HepG2 (cell line): ENCODE measurements around the gene COL5A2. TPM values are rescaled to one million over a fixed set of nuclear protein-coding genes. Genes with fewer than 3 reads are reported as not detected.

ENCODE experiments used
- ATAC-seq: fragments of 200-7000 bp; cut with Tn5 transposase; 3 replicates; pipeline ENCODE4 v1.9.1; 2020; ENCODE audit warnings: mild to moderate bottlenecking, moderate library complexity
- BruUV-seq: library from RNA; stranded (reverse); fragments of 400-500 nt; replicated peaks from 2 replicates; lab custom pipeline; 2021; lab: Mats Ljungman, UMichigan
- CTCF ChIA-PET: fragments of 300-600 bp; formaldehyde crosslinking; extraction: SDS; loops from one replicate; lab custom pipeline; 2021; ENCODE audit warnings: low total read pairs, inconsistent platforms, low intra/inter-chr PET ratio; lab: Yijun Ruan, JAX
- POLR2A ChIA-PET: fragments of 350-600 bp; sonication (Branson Sonifier 250); formaldehyde crosslinking; loops from one replicate; lab custom pipeline; 2020; ENCODE audit warnings: antibody characterized with exemption, inconsistent platforms; lab: Yijun Ruan, JAX
- DNase-seq: peaks from one replicate; pipeline ENCODE4 v3.0.0-alpha.2; 2015; ENCODE audit warnings: low spot score
- FAIRE-seq: peaks from 3 replicates; lab custom pipeline; 2011; peaks lifted over from hg19 to GRCh38; lab: Jason Lieb, UNC
- H2AFZ ChIP-seq: one replicate; pipeline ENCODE4 v1.6.1; 2011; ENCODE audit warnings: low read length, inconsistent platforms
- H3K27ac ChIP-seq: fragments of 300-600 bp; 3 replicates; pipeline ENCODE4 v1.8.0; 2011; ENCODE audit warnings: mixed run types, mild to moderate bottlenecking, mixed read lengths, low read length, inconsistent platforms; ENCODE audit not compliant: insufficient read depth; ENCODE audit errors: extremely low read length
- H3K27me3 ChIP-seq, 2 experiments: fragments of 200-600 bp in 1 of 2; 2 replicates in 1 of 2; 3 replicates in 1 of 2; pipeline versions ENCODE4 v1.6.0 to v1.8.0; 2011; ENCODE audit warnings: low read length in 2 of 2, mild to moderate bottlenecking in 2 of 2, moderate library complexity in 2 of 2, inconsistent platforms in 1 of 2; ENCODE audit not compliant: insufficient read depth in 2 of 2, control insufficient read depth in 1 of 2
- H3K36me3 ChIP-seq, 2 experiments: fragments of 200-600 bp in 1 of 2; replicated peaks in 1 of 2; 2 replicates in 1 of 2; 3 replicates in 1 of 2; pipeline versions ENCODE4 v1.5.1 to v1.8.0; 2011; ENCODE audit warnings: low read length in 2 of 2, inconsistent platforms in 1 of 2; ENCODE audit not compliant: insufficient read depth in 2 of 2, control insufficient read depth in 1 of 2
- H3K4me1 ChIP-seq: 2 replicates; pipeline ENCODE4 v1.5.1; 2012; ENCODE audit warnings: low read length, inconsistent platforms; ENCODE audit not compliant: insufficient read depth
- H3K4me2 ChIP-seq: 2 replicates; pipeline ENCODE4 v1.6.0; 2011; ENCODE audit warnings: low read depth, low read length, inconsistent platforms
- H3K4me3 ChIP-seq, 3 experiments: fragments of 200-600 bp in 1 of 3; sonication (generic), shearing (Covaris generic) in 1 of 3; replicated peaks in 1 of 3; 2 replicates each; pipeline ENCODE4 v1.5.1; 2011 to 2016; ENCODE audit warnings: low read length in 3 of 3, inconsistent platforms in 2 of 3, low read depth in 2 of 3, mild to moderate bottlenecking in 2 of 3, control low read depth in 1 of 3, mixed read lengths in 1 of 3; ENCODE audit not compliant: insufficient read depth in 1 of 3
- H3K79me2 ChIP-seq: one replicate; pipeline ENCODE4 v1.6.1; 2011; ENCODE audit warnings: low read length, inconsistent platforms; ENCODE audit not compliant: insufficient read depth
- H3K9ac ChIP-seq: 2 replicates; pipeline ENCODE4 v1.6.0; 2011; ENCODE audit warnings: mild to moderate bottlenecking, low read depth, low read length, inconsistent platforms; ENCODE audit not compliant: insufficient read depth
- H3K9me3 ChIP-seq: 2 replicates; pipeline ENCODE4 v1.5.1; 2012; ENCODE audit warnings: mild to moderate bottlenecking, low read length
- H4K20me1 ChIP-seq: 2 replicates; pipeline ENCODE4 v1.6.0; 2011; ENCODE audit warnings: inconsistent platforms, mild to moderate bottlenecking, low read length, moderate library complexity; ENCODE audit not compliant: insufficient read depth
- CAMTA2 ChIP-seq: sonication (generic); formaldehyde crosslinking; IDR thresholded peaks from 2 replicates; pipeline ENCODE4 v1.4.0; 2020; ENCODE audit warnings: mild to moderate bottlenecking, missing genetic modification reagents, borderline replicate concordance
- ERF ChIP-seq: IDR thresholded peaks from 2 replicates; pipeline ENCODE4 v1.6.1; 2018; ENCODE audit warnings: missing biosample characterization, missing genetic modification reagents
- KDM2A ChIP-seq: sonication (generic); formaldehyde crosslinking; IDR thresholded peaks from 2 replicates; pipeline ENCODE4 v1.4.0; 2020; ENCODE audit warnings: low read depth, missing genetic modification reagents, borderline replicate concordance
- MAFG ChIP-seq: sonication (generic); formaldehyde crosslinking; IDR thresholded peaks from 2 replicates; pipeline ENCODE4 v1.5.1; 2020; ENCODE audit warnings: mild to moderate bottlenecking, missing genetic modification reagents
- MZF1 ChIP-seq: sonication (generic); formaldehyde crosslinking; IDR thresholded peaks from 2 replicates; pipeline ENCODE4 v1.8.1; 2023; ENCODE audit warnings: mild to moderate bottlenecking, missing genetic modification reagents, borderline replicate concordance
- NFKB2 ChIP-seq: sonication (generic); formaldehyde crosslinking; IDR thresholded peaks from 2 replicates; pipeline ENCODE4 v1.4.0; 2020; ENCODE audit warnings: missing genetic modification reagents, borderline replicate concordance
- NR1H2 ChIP-seq: sonication (generic); formaldehyde crosslinking; IDR thresholded peaks from 2 replicates; pipeline ENCODE4 v1.8.1; 2022; ENCODE audit warnings: low read depth, missing genetic modification reagents, borderline replicate concordance
- PATZ1 ChIP-seq: sonication (generic); formaldehyde crosslinking; IDR thresholded peaks from 2 replicates; pipeline ENCODE4 v1.4.0; 2020; ENCODE audit warnings: missing genetic modification reagents
- ZNF263 ChIP-seq: sonication (generic); formaldehyde crosslinking; IDR thresholded peaks from 2 replicates; pipeline ENCODE4 v1.4.0; 2020; ENCODE audit warnings: missing genetic modification reagents
- ZNF460 ChIP-seq: sonication (generic); formaldehyde crosslinking; IDR thresholded peaks from 2 replicates; pipeline ENCODE4 v1.5.1; 2020; ENCODE audit warnings: missing genetic modification reagents, mild to moderate bottlenecking, borderline replicate concordance
- ZNF615 ChIP-seq: sonication (generic); formaldehyde crosslinking; IDR thresholded peaks from 2 replicates; pipeline ENCODE4 v1.5.0; 2020; ENCODE audit warnings: mild to moderate bottlenecking, missing genetic modification reagents, borderline replicate concordance
- ZNF766 ChIP-seq: sonication (generic); formaldehyde crosslinking; IDR thresholded peaks from 2 replicates; pipeline ENCODE4 v1.5.0; 2020; ENCODE audit warnings: missing genetic modification reagents, borderline replicate concordance
- ZNF816 ChIP-seq: sonication (generic); formaldehyde crosslinking; IDR thresholded peaks from 2 replicates; pipeline ENCODE4 v1.8.0; 2022; ENCODE audit warnings: missing genetic modification reagents, mild to moderate bottlenecking, borderline replicate concordance
- WGBS: methylation state at CpG from one replicate; pipeline ENCODE4 v1.1.6; 2017; ENCODE audit warnings: low lambda C conversion rate; 5-methylcytosine and 5-hydroxymethylcytosine counted together
- in situ Hi-C: cut with HindIII; loops from 2 replicates; pipeline ENCODE4 v1.10.0; 2017; ENCODE audit warnings: low pct_unique_long_range_greater_than_20kb; ENCODE audit not compliant: extremely low pct_ligation_motif_present
- intact Hi-C: fragments of 100-400 bp; cut with micrococcal nuclease; formaldehyde crosslinking; loops from one replicate; pipeline ENCODE4 v1.10.0; 2022; ENCODE audit not compliant: unreplicated experiment
- polyA plus RNA-seq, 8 experiments: library from polyadenylated mRNA; depleted of rRNA in 3 of 8; stranded (reverse) in 7 of 8; unstranded in 1 of 8; fragments of >200 nt; fragmentation: Illumina TruSeq in 4 of 8; extraction: Trizol in 4 of 8; gene quantifications; 2 replicates each; pipeline versions ENCODE4 v1.2.1 to v1.2.3, GENCODE V29; 2011 to 2016; ENCODE audit warnings: low read depth in 4 of 8, missing spikeins in 1 of 8, mixed read lengths in 1 of 8; ENCODE audit not compliant: insufficient read depth in 1 of 8
- total RNA-seq, 5 experiments: library from RNA; depleted of rRNA; stranded (reverse); fragments of >200 nt; fragmentation: Illumina TruSeq; extraction: Trizol; gene quantifications; 2 replicates each; pipeline ENCODE4 v1.2.3, GENCODE V29; 2016; ENCODE audit warnings: low read depth in 1 of 5
- TF ChIP-seq, protein P1 (sequence below): sonication (generic); formaldehyde crosslinking; IDR thresholded peaks from 2 replicates; pipeline ENCODE4 v1.8.0; 2022; ENCODE audit warnings: mild to moderate bottlenecking, missing genetic modification reagents; ENCODE audit not compliant: insufficient replicate concordance

The COL5A2 gene
- total and polyA plus RNA-seq, 2 of the 13 experiments (the other 11 are each of a cell fraction or from before 2014, with no cell fraction given), result 0.83 to 1.5 TPM

DNA sequence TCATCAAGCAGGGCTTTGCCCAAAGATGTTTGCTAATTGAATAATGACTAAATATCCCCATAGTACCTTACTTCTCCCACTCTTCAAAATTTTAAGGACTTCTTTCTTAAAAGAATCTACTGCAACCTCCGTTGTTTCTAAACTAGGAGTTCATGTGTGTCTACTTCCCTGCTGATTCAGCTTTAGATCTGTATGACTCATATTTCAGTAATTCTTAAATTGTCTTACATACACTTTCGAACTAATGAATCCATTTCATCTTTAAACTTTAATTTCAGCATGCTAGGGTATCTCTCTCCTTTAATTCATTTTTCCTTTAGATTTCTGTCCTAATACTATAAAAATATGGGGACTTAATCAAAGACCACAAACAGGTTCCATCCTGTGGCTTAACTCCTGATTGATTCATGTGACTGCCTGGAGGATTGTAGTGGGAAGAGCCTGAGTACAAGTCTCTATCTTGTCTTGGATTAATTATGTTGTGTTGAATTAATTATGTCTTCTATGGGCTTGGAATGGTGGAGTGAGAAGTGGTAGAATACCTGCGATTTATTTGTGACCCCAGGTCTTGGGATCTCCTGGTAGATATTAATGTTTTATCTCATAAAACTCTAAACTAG lies 24.9 kb upstream of the COL5A2 start:
- no peak for DNase-seq
- no peaks in the 10 kb centered on the region for H3K9me3 ChIP-seq
- no peak overlapping the region for H3K4me2 ChIP-seq
- no peaks in the 10 kb centered on the region for H3K4me1 ChIP-seq
- no peak overlapping the region for H3K9ac ChIP-seq
- no peaks in the 10 kb centered on the region for H4K20me1 ChIP-seq
- CTCF ChIA-PET, result no interaction called here
- FAIRE-seq, result no peak
- no peak overlapping the region for H2AFZ ChIP-seq
- WGBS, result 23% methylated on average over 3 of the region's 3 CpGs
- in situ Hi-C loops, result no loop called here
- intact Hi-C loops, result no loop called here
- no peaks in the 10 kb centered on the region for H3K27me3 ChIP-seq
- no peak overlapping the region for H3K27ac ChIP-seq
- no peaks in the 10 kb centered on the region for H3K79me2 ChIP-seq
- no peaks in the 10 kb centered on the region for H3K36me3 ChIP-seq
- no peak overlapping the region for H3K4me3 ChIP-seq
- ATAC-seq, result no peak
- TF ChIP-seq NFKB2 (CRISPR knock-in tag) (no peak), ZNF816 (no peak), MAFG (CRISPR knock-in tag) (no peak), ERF (CRISPR knock-in tag) (no peak), MZF1 (no peak), ZNF766 (no peak), ZNF263 (CRISPR knock-in tag) (no peak), ZNF615 (CRISPR knock-in tag) (no peak), CAMTA2 (CRISPR knock-in tag) (no peak)
- TF ChIP-seq, all 625 proteins: peak for 0
- POLR2A ChIA-PET, result no interaction called here
- BruUV-seq, result no TSS peak

- BruUV-seq, result no TSS peak
- H3K4me2 ChIP-seq, result no peak overlapping the region
- intact Hi-C loops, result no loop called here
- no peak for FAIRE-seq
- H4K20me1 ChIP-seq, result no peaks in the 10 kb centered on the region
- no peak for TF ChIP-seq ZNF460 (CRISPR knock-in tag)
- no peak for TF ChIP-seq PATZ1 (CRISPR knock-in tag)
- no peak for TF ChIP-seq NR1H2 (CRISPR knock-in tag)
- TF ChIP-seq, protein P1, sequence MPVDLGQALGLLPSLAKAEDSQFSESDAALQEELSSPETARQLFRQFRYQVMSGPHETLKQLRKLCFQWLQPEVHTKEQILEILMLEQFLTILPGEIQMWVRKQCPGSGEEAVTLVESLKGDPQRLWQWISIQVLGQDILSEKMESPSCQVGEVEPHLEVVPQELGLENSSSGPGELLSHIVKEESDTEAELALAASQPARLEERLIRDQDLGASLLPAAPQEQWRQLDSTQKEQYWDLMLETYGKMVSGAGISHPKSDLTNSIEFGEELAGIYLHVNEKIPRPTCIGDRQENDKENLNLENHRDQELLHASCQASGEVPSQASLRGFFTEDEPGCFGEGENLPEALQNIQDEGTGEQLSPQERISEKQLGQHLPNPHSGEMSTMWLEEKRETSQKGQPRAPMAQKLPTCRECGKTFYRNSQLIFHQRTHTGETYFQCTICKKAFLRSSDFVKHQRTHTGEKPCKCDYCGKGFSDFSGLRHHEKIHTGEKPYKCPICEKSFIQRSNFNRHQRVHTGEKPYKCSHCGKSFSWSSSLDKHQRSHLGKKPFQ (CRISPR knock-in tag), result no peak
- TF ChIP-seq KDM2A (CRISPR knock-in tag), result no peak
- ChIA-PET CTCF (no interaction called here), POLR2A (no interaction called here)
- H2AFZ ChIP-seq, result no peak overlapping the region
- no peak for ATAC-seq
- H3K27me3 ChIP-seq, result no peaks in the 10 kb centered on the region
- H3K9me3 ChIP-seq, result no peaks in the 10 kb centered on the region
- no peak overlapping the region for H3K4me3 ChIP-seq
- H3K4me1 ChIP-seq, result no peaks in the 10 kb centered on the region
- in situ Hi-C loops, result no loop called here
- 23% methylated on average over 4 of the region's 4 CpGs for WGBS
- H3K27ac ChIP-seq, result no peak overlapping the region
- H3K9ac ChIP-seq, result no peak overlapping the region
- no peak for DNase-seq
- no peaks in the 10 kb centered on the region for H3K79me2 ChIP-seq
- H3K36me3 ChIP-seq, result no peaks in the 10 kb centered on the region
These were observed 23.7 kb upstream of the COL5A2 start for GRCh38 chr2:189203177-189203799.
